Epithelial cell of esophagus (primary cell): ENCODE data around the gene CPNE4.
A peak's percentile ranks its signal among the peaks of the same experiment; 100 is the strongest.

Experiments used
- DNase-seq: peaks from one replicate; pipeline ENCODE4 v3.0.0; 2010; ENCODE audit warnings: low read depth
- H3K4me3 ChIP-seq: 2 replicates; pipeline ENCODE4 v1.5.1; 2011; ENCODE audit warnings: mild to moderate bottlenecking, low read length, control low read depth
- CTCF ChIP-seq: IDR thresholded peaks from 2 replicates; pipeline ENCODE4 v1.5.1; 2011; ENCODE audit warnings: low read depth, mild to moderate bottlenecking, low read length, control low read depth, inconsistent platforms; ENCODE audit not compliant: insufficient read depth; ENCODE audit errors: missing control alignments

CPNE4 gene

GRCh38 chr3:131582438-131582837 is 452.4 kb downstream of the CPNE4 start:
- TF ChIP-seq CTCF: no peak
- H3K4me3 ChIP-seq: no peak overlapping the region
- DNase-seq: no peak

- H3K4me3 ChIP-seq: no peak overlapping the region
- DNase-seq: no peak
- TF ChIP-seq CTCF: no peak
Measured at GRCh38 chr3:131568460-131568859, 466.4 kb downstream of the CPNE4 start.

GRCh38 chr3:131564812-131565211 is 470.0 kb downstream of the CPNE4 start:
- H3K4me3 ChIP-seq: no peak overlapping the region
- DNase-seq: peak; percentile 50
- TF ChIP-seq CTCF: no peak

GRCh38 chr3:131561511-131561910 is 473.3 kb downstream of the CPNE4 start:
- no peak overlapping the region for H3K4me3 ChIP-seq
- no peak for TF ChIP-seq CTCF
- peak; percentile 2 for DNase-seq

GRCh38 chr3:131560795-131561194 is 474.0 kb downstream of the CPNE4 start:
- H3K4me3 ChIP-seq: no peak overlapping the region
- DNase-seq: no peak
- TF ChIP-seq CTCF: no peak

GRCh38 chr3:131555456-131555855 is 479.4 kb downstream of the CPNE4 start:
- no peak for TF ChIP-seq CTCF
- DNase-seq: no peak
- H3K4me3 ChIP-seq: no peak overlapping the region

GRCh38 chr3:131553495-131554247 is 481.1 kb downstream of the CPNE4 start:
- no peak for TF ChIP-seq CTCF
- no peak overlapping the region for H3K4me3 ChIP-seq
- DNase-seq: no peak
